GM12878 (cell line): ENCODE results near the gene GP2. TPM values are rescaled to one million over a fixed set of nuclear protein-coding genes. Genes with fewer than 3 reads are reported as not detected.

ENCODE experiments used
- ATAC-seq: fragments of 200-7000 bp; cut with Tn5 transposase; 3 replicates; pipeline ENCODE4 v1.9.1; 2020; ENCODE audit warnings: mild to moderate bottlenecking, moderate library complexity
- BruUV-seq: library from RNA; stranded (reverse); fragments of 400-500 nt; replicated peaks from 2 replicates; lab custom pipeline; 2021; lab: Mats Ljungman, UMichigan
- CTCF ChIA-PET: fragments of 300-600 bp; sonication (Branson Sonifier 250); formaldehyde crosslinking; extraction: SDS; loops from one replicate; lab custom pipeline; 2021; ENCODE audit warnings: inconsistent platforms; lab: Yijun Ruan, JAX
- POLR2A ChIA-PET: fragments of 350-600 bp; formaldehyde crosslinking; extraction: SDS; loops from one replicate; lab custom pipeline; 2021; ENCODE audit warnings: inconsistent platforms; lab: Charles Lee
- RAD21 ChIA-PET: fragments of 300-600 bp; sonication (Branson Sonifier 250); formaldehyde crosslinking; loops from one replicate; lab custom pipeline; 2023; ENCODE audit warnings: antibody characterized with exemption; ENCODE audit not compliant: unreplicated experiment; lab: Charles Lee
- SMC1A ChIA-PET: fragments of 300-600 bp; sonication (Branson Sonifier 250); formaldehyde crosslinking; loops from one replicate; lab custom pipeline; 2023; ENCODE audit not compliant: unreplicated experiment, uncharacterized antibody; lab: Charles Lee
- DNase-seq: peaks from one replicate; pipeline ENCODE4 v3.0.0-alpha.2; 2011; ENCODE audit warnings: low read depth, low spot score
- FAIRE-seq: peaks from 3 replicates; lab custom pipeline; 2011; peaks lifted over from hg19 to GRCh38; lab: Jason Lieb, UNC
- H2AFZ ChIP-seq: 2 replicates; pipeline ENCODE4 v1.6.0; 2011; ENCODE audit warnings: low read depth, low read length, control low read depth; ENCODE audit not compliant: control insufficient read depth
- H3K27ac ChIP-seq: 2 replicates; pipeline ENCODE4 v1.5.1; 2011; ENCODE audit warnings: control low read depth; ENCODE audit not compliant: control insufficient read depth, insufficient read depth
- H3K27me3 ChIP-seq, 2 experiments: replicated peaks in 1 of 2; 2 replicates each; pipeline versions ENCODE4 v1.6.0 to v1.6.1; 2011; ENCODE audit warnings: low read length in 1 of 2; ENCODE audit not compliant: control insufficient read depth in 2 of 2, insufficient read depth in 2 of 2
- H3K36me3 ChIP-seq, 2 experiments: 2 replicates each; pipeline ENCODE4 v1.5.1; 2011; ENCODE audit warnings: low read length in 1 of 2; ENCODE audit not compliant: control insufficient read depth in 2 of 2, insufficient read depth in 2 of 2
- H3K4me1 ChIP-seq: 2 replicates; pipeline ENCODE4 v1.6.1; 2011; ENCODE audit warnings: mild to moderate bottlenecking, low read length, moderate library complexity, mixed read lengths; ENCODE audit not compliant: control insufficient read depth, insufficient read depth
- H3K4me2 ChIP-seq: 2 replicates; pipeline ENCODE4 v1.6.0; 2011; ENCODE audit warnings: control low read depth; ENCODE audit not compliant: control insufficient read depth, insufficient read depth
- H3K4me3 ChIP-seq: fragments of 200-600 bp; sonication (generic); 2 replicates; pipeline ENCODE4 v1.5.1; 2016
- H3K79me2 ChIP-seq: 2 replicates; pipeline ENCODE4 v1.6.0; 2011; ENCODE audit warnings: low read length; ENCODE audit not compliant: control insufficient read depth, insufficient read depth
- H3K9ac ChIP-seq: 2 replicates; pipeline ENCODE4 v1.8.0; 2011; ENCODE audit warnings: low read length, control low read depth, mixed read lengths; ENCODE audit not compliant: control insufficient read depth, insufficient read depth
- H3K9me3 ChIP-seq: replicated peaks from 3 replicates; pipeline ENCODE4 v1.5.1; 2011; ENCODE audit warnings: mild to moderate bottlenecking, low read length; ENCODE audit not compliant: control insufficient read depth, insufficient read depth
- H4K20me1 ChIP-seq: 2 replicates; pipeline ENCODE4 v1.6.0; 2011; ENCODE audit not compliant: control insufficient read depth, insufficient read depth
- ATF3 ChIP-seq: IDR thresholded peaks from 2 replicates; pipeline ENCODE4 v1.6.1; 2011; ENCODE audit warnings: low read depth, mild to moderate bottlenecking, low read length, moderate library complexity, borderline replicate concordance; ENCODE audit errors: extremely low read depth
- BCL3 ChIP-seq: IDR thresholded peaks from 2 replicates; pipeline ENCODE4 v1.6.1; 2011; ENCODE audit warnings: borderline replicate concordance, low read depth, mild to moderate bottlenecking, moderate library complexity, low read length; ENCODE audit not compliant: insufficient read depth, poor library complexity, severe bottlenecking
- CHD1 ChIP-seq: IDR thresholded peaks from 2 replicates; pipeline ENCODE4 v1.6.1; 2012; ENCODE audit warnings: low read depth, low read length, improper control_type of control experiment
- HCFC1 ChIP-seq: fragments of 150-350 bp; IDR thresholded peaks from 2 replicates; pipeline ENCODE4 v1.6.1; 2014; ENCODE audit warnings: low read length
- JUNB ChIP-seq: IDR thresholded peaks from 2 replicates; pipeline ENCODE4 v1.6.1; 2016; ENCODE audit warnings: antibody characterized with exemption, mild to moderate bottlenecking
- MYB ChIP-seq: fragments of 150-350 bp; IDR thresholded peaks from 2 replicates; pipeline ENCODE4 v1.6.1; 2014; ENCODE audit warnings: mild to moderate bottlenecking, low read depth, low read length, borderline replicate concordance
- NFIC ChIP-seq: IDR thresholded peaks from 2 replicates; pipeline ENCODE4 v1.6.1; 2012; ENCODE audit warnings: low read depth, mild to moderate bottlenecking, inconsistent platforms, low read length, moderate library complexity
- TCF7 ChIP-seq: IDR thresholded peaks from 2 replicates; pipeline ENCODE4 v1.6.1; 2014; ENCODE audit warnings: antibody characterized with exemption, borderline replicate concordance
- ZSCAN29 ChIP-seq: fragments of 450-650 bp; IDR thresholded peaks from 2 replicates; pipeline ENCODE4 v1.6.1; 2017; ENCODE audit warnings: mild to moderate bottlenecking, moderate library complexity
- WGBS: methylation state at CpG from one replicate; pipeline ENCODE4 v1.1.6; 2016; ENCODE audit warnings: low lambda C conversion rate; ENCODE audit not compliant: insufficient replicate concordance, insufficient coverage; ENCODE audit errors: missing lambda C conversion rate; 5-methylcytosine and 5-hydroxymethylcytosine counted together
- in situ Hi-C: fragments of 300-500 bp; cut with MboI; formaldehyde crosslinking; loops from 9 replicates; pipeline ENCODE4 v1.14.3; 2018; ENCODE audit warnings: mixed read lengths
- intact Hi-C: fragments of 100-400 bp; cut with micrococcal nuclease; formaldehyde crosslinking; loops from one replicate; pipeline ENCODE4 v1.14.2; 2022; ENCODE audit not compliant: unreplicated experiment
- polyA plus RNA-seq, 11 experiments: library from polyadenylated mRNA; depleted of rRNA in 4 of 11; unstranded in 6 of 11; stranded (reverse) in 5 of 11; fragments of >200 nt; fragmentation: Nextera tagmentation in 4 of 11; fragmentation: Illumina TruSeq in 1 of 11; extraction: Ambion mirVana in 4 of 11; extraction: Trizol in 1 of 11; gene quantifications; 1 replicate in 1 of 11; 2 replicates in 10 of 11; pipeline versions ENCODE4 v1.2.1 to v1.2.3, GENCODE V29; 2011 to 2016; ENCODE audit warnings: inconsistent platforms in 2 of 11, missing spikeins in 2 of 11, low read depth in 1 of 11
- total RNA-seq, 4 experiments: library from RNA; depleted of rRNA in 3 of 4; stranded (reverse); fragments of >200 nt in 3 of 4; fragmentation: Illumina TruSeq in 1 of 4; extraction: Trizol in 1 of 4; gene quantifications; 2 replicates each; pipeline versions ENCODE4 v1.2.1 to v1.2.3, GENCODE V29; 2013 to 2021
- TF ChIP-seq, protein P1 (sequence below): IDR thresholded peaks from 2 replicates; pipeline ENCODE4 v1.6.1; 2012; ENCODE audit warnings: low read length, inconsistent platforms
- TF ChIP-seq, protein P2 (sequence below): fragments of 450-650 bp; IDR thresholded peaks from 2 replicates; pipeline ENCODE4 v1.6.1; 2016; ENCODE audit warnings: mild to moderate bottlenecking
- TF ChIP-seq, protein P3 (sequence below): fragments of 450-650 bp; IDR thresholded peaks from 2 replicates; pipeline ENCODE4 v1.6.1; 2017; ENCODE audit warnings: mild to moderate bottlenecking, low read depth, inconsistent platforms; ENCODE audit not compliant: poor library complexity, severe bottlenecking

The GP2 gene
- total and polyA plus RNA-seq, 10 of the 15 experiments (the other 5 are each of a cell fraction or from before 2014, with no cell fraction given), result 6.9 TPM; not detected in 9

GRCh38 chr16:20318006-20318405 is 9.3 kb downstream of the GP2 start:
- no peak overlapping the region for H3K4me3 ChIP-seq
- H3K27ac ChIP-seq, result no peak overlapping the region
- DNase-seq, result no peak
- no peaks in the 10 kb centered on the region for H3K9me3 ChIP-seq
- TF ChIP-seq, protein P1, sequence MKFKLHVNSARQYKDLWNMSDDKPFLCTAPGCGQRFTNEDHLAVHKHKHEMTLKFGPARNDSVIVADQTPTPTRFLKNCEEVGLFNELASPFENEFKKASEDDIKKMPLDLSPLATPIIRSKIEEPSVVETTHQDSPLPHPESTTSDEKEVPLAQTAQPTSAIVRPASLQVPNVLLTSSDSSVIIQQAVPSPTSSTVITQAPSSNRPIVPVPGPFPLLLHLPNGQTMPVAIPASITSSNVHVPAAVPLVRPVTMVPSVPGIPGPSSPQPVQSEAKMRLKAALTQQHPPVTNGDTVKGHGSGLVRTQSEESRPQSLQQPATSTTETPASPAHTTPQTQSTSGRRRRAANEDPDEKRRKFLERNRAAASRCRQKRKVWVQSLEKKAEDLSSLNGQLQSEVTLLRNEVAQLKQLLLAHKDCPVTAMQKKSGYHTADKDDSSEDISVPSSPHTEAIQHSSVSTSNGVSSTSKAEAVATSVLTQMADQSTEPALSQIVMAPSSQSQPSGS, result no peak
- CTCF ChIA-PET, result no interaction called here
- no peak for FAIRE-seq
- H3K9ac ChIP-seq, result no peak overlapping the region
- H4K20me1 ChIP-seq, result no peaks in the 10 kb centered on the region
- H3K4me2 ChIP-seq, result no peak overlapping the region
- ATAC-seq, result no peak
- no peak overlapping the region for H2AFZ ChIP-seq
- POLR2A ChIA-PET, result no interaction called here
- no TSS peak for BruUV-seq
- WGBS, result 25% methylated on average over 7 of the region's 7 CpGs
- RAD21 ChIA-PET, result no interaction called here
- in situ Hi-C loops, result no loop called here
- H3K27me3 ChIP-seq, result no peaks in the 10 kb centered on the region
- SMC1A ChIA-PET, result no interaction called here
- intact Hi-C loops, result no loop called here
- H3K79me2 ChIP-seq, result no peaks in the 10 kb centered on the region
- no peaks in the 10 kb centered on the region for H3K4me1 ChIP-seq
- H3K36me3 ChIP-seq, result no peaks in the 10 kb centered on the region

DNA sequence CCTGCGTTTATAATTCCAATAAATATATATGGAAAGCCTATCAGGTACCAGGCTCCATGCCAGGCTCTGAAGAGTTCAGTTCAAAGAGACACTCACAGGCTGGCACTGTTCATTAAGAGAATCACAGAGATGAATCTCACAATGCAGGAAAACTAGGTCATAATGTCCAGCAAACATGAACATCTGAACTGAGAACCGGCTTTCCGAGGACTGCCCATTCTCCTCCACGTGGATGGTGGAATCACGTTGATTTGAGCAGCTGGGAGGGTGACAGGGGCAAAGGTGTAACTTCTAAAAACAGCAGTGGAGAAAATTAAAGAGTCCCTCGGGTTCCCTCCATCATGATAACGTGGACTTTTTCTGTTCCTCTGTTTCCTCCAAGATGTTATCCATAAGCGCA is 10.2 kb downstream of the GP2 start:
- no peak for FAIRE-seq
- RAD21 ChIA-PET, result no interaction called here
- TF ChIP-seq, protein P2, sequence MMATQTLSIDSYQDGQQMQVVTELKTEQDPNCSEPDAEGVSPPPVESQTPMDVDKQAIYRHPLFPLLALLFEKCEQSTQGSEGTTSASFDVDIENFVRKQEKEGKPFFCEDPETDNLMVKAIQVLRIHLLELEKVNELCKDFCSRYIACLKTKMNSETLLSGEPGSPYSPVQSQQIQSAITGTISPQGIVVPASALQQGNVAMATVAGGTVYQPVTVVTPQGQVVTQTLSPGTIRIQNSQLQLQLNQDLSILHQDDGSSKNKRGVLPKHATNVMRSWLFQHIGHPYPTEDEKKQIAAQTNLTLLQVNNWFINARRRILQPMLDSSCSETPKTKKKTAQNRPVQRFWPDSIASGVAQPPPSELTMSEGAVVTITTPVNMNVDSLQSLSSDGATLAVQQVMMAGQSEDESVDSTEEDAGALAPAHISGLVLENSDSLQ, result no peak
- TF ChIP-seq HCFC1 (no peak), BCL3 (no peak), NFIC (no peak), CHD1 (no peak), MYB (no peak), JUNB (no peak), TCF7 (no peak), ATF3 (no peak), ZSCAN29 (no peak)
- TF ChIP-seq, protein P3, sequence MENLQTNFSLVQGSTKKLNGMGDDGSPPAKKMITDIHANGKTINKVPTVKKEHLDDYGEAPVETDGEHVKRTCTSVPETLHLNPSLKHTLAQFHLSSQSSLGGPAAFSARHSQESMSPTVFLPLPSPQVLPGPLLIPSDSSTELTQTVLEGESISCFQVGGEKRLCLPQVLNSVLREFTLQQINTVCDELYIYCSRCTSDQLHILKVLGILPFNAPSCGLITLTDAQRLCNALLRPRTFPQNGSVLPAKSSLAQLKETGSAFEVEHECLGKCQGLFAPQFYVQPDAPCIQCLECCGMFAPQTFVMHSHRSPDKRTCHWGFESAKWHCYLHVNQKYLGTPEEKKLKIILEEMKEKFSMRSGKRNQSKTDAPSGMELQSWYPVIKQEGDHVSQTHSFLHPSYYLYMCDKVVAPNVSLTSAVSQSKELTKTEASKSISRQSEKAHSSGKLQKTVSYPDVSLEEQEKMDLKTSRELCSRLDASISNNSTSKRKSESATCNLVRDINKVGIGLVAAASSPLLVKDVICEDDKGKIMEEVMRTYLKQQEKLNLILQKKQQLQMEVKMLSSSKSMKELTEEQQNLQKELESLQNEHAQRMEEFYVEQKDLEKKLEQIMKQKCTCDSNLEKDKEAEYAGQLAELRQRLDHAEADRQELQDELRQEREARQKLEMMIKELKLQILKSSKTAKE, result no peak

More for the DNA sequence above, 10.2 kb downstream of the GP2 start:
- H3K4me1 ChIP-seq, result no peaks in the 10 kb centered on the region
- no peak overlapping the region for H3K4me3 ChIP-seq
- H4K20me1 ChIP-seq, result no peaks in the 10 kb centered on the region
- POLR2A ChIA-PET, result no interaction called here
- intact Hi-C loops, result no loop called here
- ATAC-seq (no peak), DNase-seq (no peak)
- SMC1A ChIA-PET, result no interaction called here
- 34% methylated on average over 7 of the region's 8 CpGs for WGBS
- CTCF ChIA-PET, result no interaction called here
- no peaks in the 10 kb centered on the region for H3K79me2 ChIP-seq
- H2AFZ ChIP-seq, result no peak overlapping the region
- H3K36me3 ChIP-seq, result no peaks in the 10 kb centered on the region
- H3K9me3 ChIP-seq, result no peaks in the 10 kb centered on the region
- no peak overlapping the region for H3K9ac ChIP-seq
- in situ Hi-C loops, result no loop called here
- H3K27me3 ChIP-seq, result no peaks in the 10 kb centered on the region
- no peak overlapping the region for H3K27ac ChIP-seq
- no TSS peak for BruUV-seq
- no peak overlapping the region for H3K4me2 ChIP-seq
